ENCODE measurements around the gene ZNF774. TPM values are rescaled to one million over a fixed set of nuclear protein-coding genes. Genes with fewer than 3 reads are reported as not detected.
A peak's percentile ranks its signal among the peaks of the same experiment; 100 is the strongest.

Gene ZNF774
- total and polyA plus RNA-seq, 2 of the 13 experiments (the other 11 are each of a cell fraction or from before 2014, with no cell fraction given): 0.59 to 1.4 TPM

- TF ChIP-seq MAX (IDR thresholded peaks at IDR 0.05) (no peak), ELF1 (CRISPR knock-in tag; IDR thresholded peaks at IDR 0.05) (peak; percentile 15; the same call in 1 of the 2 replicates), ZNF468 (CRISPR knock-in tag; IDR thresholded peaks at IDR 0.05) (no peak), NFYC (CRISPR knock-in tag; IDR thresholded peaks at IDR 0.05) (peak; percentile 61), YY1 (IDR thresholded peaks at IDR 0.05; ENCODE audit: insufficient read depth, insufficient replicate concordance, low read depth, low read length) (peak; percentile 77), ZNF501 (CRISPR knock-in tag; IDR thresholded peaks at IDR 0.05) (peak; percentile 61; the same call in 1 of the 2 replicates), NKX3-1 (CRISPR knock-in tag; IDR thresholded peaks at IDR 0.05) (0 out of 2 replicates have a peak, but pooled peaks have one; percentile 38), ZNF256 (CRISPR knock-in tag; conservative IDR thresholded peaks at IDR 0.05) (no peak), JUND (CRISPR knock-in tag; IDR thresholded peaks at IDR 0.05) (no peak), BRCA1 (CRISPR knock-in tag; IDR thresholded peaks at IDR 0.05) (0 out of 2 replicates have a peak, but pooled peaks have one; percentile 46), ZNF713 (CRISPR knock-in tag; IDR thresholded peaks at IDR 0.05) (no peak), GATA4 (IDR thresholded peaks at IDR 0.05; ENCODE audit: borderline replicate concordance, low read depth) (0 out of 2 replicates have a peak, but pooled peaks have one; percentile 36), CEBPG (CRISPR knock-in tag; IDR thresholded peaks at IDR 0.05) (no peak), YEATS4 (CRISPR knock-in tag; IDR thresholded peaks at IDR 0.05; ENCODE audit: borderline replicate concordance) (peak; percentile 56; the same call in 1 of the 2 replicates), YEATS2 (CRISPR knock-in tag; IDR thresholded peaks at IDR 0.05; ENCODE audit: borderline replicate concordance) (peak; percentile 28; the same call in 1 of the 2 replicates), ZSCAN22 (CRISPR knock-in tag; IDR thresholded peaks at IDR 0.05) (no peak), NAIF1 (CRISPR knock-in tag; IDR thresholded peaks at IDR 0.05; ENCODE audit: borderline replicate concordance) (no peak)
- TF ChIP-seq, protein P1, sequence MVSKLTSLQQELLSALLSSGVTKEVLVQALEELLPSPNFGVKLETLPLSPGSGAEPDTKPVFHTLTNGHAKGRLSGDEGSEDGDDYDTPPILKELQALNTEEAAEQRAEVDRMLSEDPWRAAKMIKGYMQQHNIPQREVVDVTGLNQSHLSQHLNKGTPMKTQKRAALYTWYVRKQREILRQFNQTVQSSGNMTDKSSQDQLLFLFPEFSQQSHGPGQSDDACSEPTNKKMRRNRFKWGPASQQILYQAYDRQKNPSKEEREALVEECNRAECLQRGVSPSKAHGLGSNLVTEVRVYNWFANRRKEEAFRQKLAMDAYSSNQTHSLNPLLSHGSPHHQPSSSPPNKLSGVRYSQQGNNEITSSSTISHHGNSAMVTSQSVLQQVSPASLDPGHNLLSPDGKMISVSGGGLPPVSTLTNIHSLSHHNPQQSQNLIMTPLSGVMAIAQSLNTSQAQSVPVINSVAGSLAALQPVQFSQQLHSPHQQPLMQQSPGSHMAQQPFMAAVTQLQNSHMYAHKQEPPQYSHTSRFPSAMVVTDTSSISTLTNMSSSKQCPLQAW (CRISPR knock-in tag; IDR thresholded peaks at IDR 0.05): peak; percentile 66; the same call in 1 of the 2 replicates
- TF ChIP-seq, protein P2, sequence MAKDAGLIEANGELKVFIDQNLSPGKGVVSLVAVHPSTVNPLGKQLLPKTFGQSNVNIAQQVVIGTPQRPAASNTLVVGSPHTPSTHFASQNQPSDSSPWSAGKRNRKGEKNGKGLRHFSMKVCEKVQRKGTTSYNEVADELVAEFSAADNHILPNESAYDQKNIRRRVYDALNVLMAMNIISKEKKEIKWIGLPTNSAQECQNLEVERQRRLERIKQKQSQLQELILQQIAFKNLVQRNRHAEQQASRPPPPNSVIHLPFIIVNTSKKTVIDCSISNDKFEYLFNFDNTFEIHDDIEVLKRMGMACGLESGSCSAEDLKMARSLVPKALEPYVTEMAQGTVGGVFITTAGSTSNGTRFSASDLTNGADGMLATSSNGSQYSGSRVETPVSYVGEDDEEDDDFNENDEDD (CRISPR knock-in tag; IDR thresholded peaks at IDR 0.05; ENCODE audit: borderline replicate concordance): 0 out of 2 replicates have a peak, but pooled peaks have one; percentile 9
- TF ChIP-seq, protein P3, sequence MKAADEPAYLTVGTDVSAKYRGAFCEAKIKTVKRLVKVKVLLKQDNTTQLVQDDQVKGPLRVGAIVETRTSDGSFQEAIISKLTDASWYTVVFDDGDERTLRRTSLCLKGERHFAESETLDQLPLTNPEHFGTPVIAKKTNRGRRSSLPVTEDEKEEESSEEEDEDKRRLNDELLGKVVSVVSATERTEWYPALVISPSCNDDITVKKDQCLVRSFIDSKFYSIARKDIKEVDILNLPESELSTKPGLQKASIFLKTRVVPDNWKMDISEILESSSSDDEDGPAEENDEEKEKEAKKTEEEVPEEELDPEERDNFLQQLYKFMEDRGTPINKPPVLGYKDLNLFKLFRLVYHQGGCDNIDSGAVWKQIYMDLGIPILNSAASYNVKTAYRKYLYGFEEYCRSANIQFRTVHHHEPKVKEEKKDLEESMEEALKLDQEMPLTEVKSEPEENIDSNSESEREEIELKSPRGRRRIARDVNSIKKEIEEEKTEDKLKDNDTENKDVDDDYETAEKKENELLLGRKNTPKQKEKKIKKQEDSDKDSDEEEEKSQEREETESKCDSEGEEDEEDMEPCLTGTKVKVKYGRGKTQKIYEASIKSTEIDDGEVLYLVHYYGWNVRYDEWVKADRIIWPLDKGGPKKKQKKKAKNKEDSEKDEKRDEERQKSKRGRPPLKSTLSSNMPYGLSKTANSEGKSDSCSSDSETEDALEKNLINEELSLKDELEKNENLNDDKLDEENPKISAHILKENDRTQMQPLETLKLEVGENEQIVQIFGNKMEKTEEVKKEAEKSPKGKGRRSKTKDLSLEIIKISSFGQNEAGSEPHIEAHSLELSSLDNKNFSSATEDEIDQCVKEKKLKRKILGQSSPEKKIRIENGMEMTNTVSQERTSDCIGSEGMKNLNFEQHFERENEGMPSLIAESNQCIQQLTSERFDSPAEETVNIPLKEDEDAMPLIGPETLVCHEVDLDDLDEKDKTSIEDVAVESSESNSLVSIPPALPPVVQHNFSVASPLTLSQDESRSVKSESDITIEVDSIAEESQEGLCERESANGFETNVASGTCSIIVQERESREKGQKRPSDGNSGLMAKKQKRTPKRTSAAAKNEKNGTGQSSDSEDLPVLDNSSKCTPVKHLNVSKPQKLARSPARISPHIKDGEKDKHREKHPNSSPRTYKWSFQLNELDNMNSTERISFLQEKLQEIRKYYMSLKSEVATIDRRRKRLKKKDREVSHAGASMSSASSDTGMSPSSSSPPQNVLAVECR (CRISPR knock-in tag; IDR thresholded peaks at IDR 0.05; ENCODE audit: borderline replicate concordance): peak; percentile 65; the same call in 1 of the 2 replicates
- TF ChIP-seq, protein P4, sequence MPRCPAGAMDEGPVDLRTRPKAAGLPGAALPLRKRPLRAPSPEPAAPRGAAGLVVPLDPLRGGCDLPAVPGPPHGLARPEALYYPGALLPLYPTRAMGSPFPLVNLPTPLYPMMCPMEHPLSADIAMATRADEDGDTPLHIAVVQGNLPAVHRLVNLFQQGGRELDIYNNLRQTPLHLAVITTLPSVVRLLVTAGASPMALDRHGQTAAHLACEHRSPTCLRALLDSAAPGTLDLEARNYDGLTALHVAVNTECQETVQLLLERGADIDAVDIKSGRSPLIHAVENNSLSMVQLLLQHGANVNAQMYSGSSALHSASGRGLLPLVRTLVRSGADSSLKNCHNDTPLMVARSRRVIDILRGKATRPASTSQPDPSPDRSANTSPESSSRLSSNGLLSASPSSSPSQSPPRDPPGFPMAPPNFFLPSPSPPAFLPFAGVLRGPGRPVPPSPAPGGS (CRISPR knock-in tag; IDR thresholded peaks at IDR 0.05): no peak
Measured at GRCh38 chr15:90387534-90388461, 35.7 kb downstream of the ZNF774 start, which contains the start of gene IQGAP1 (continued).
